Endothelial cell of umbilical vein (primary cell): Measurements from ENCODE around the gene CXCR6. TPM values are rescaled to one million over a fixed set of nuclear protein-coding genes. Genes with fewer than 3 reads are reported as not detected.

Experiments used
- BruUV-seq: library from RNA; stranded (reverse); fragments of 400-500 nt; replicated peaks from 2 replicates; lab custom pipeline; 2021; lab: Mats Ljungman, UMichigan
- CTCF ChIA-PET: fragments of 300-600, 350-600 bp; sonication (Branson Sonifier 250); formaldehyde crosslinking; loops from one replicate; lab custom pipeline; 2021; ENCODE audit warnings: antibody characterized with exemption, inconsistent platforms; lab: Charles Lee
- POLR2A ChIA-PET: fragments of 300-600, 350-600 bp; sonication (Branson Sonifier 250); formaldehyde crosslinking; loops from one replicate; lab custom pipeline; 2021; ENCODE audit warnings: antibody characterized with exemption, inconsistent platforms; lab: Charles Lee
- DNase-seq: peaks from one replicate; pipeline ENCODE4 v3.0.0-alpha.2; 2011; ENCODE audit warnings: low read depth, low spot score
- FAIRE-seq: peaks from 2 replicates; lab custom pipeline; 2011; peaks lifted over from hg19 to GRCh38; lab: Jason Lieb, UNC
- H2AFZ ChIP-seq: 2 replicates; pipeline ENCODE4 v1.6.0; 2012; ENCODE audit warnings: low read depth, low read length, control low read depth, inconsistent platforms
- H3K27ac ChIP-seq: 2 replicates; pipeline ENCODE4 v1.5.1; 2011; ENCODE audit warnings: low read depth, mild to moderate bottlenecking, control low read depth, low read length, moderate library complexity; ENCODE audit not compliant: insufficient read depth
- H3K27me3 ChIP-seq, 2 experiments: 2 replicates each; pipeline versions ENCODE4 v1.6.0 to v1.6.1; 2011; ENCODE audit warnings: low read length in 2 of 2, mixed read lengths in 1 of 2; ENCODE audit not compliant: control insufficient read depth in 2 of 2, insufficient read depth in 2 of 2
- H3K36me3 ChIP-seq, 2 experiments: 2 replicates in 1 of 2; 3 replicates in 1 of 2; pipeline ENCODE4 v1.5.1; 2011; ENCODE audit warnings: low read length in 2 of 2, mild to moderate bottlenecking in 1 of 2, moderate library complexity in 1 of 2; ENCODE audit not compliant: control insufficient read depth in 2 of 2, insufficient read depth in 2 of 2; ENCODE audit errors: extremely low read depth in 1 of 2
- H3K4me1 ChIP-seq: 3 replicates; pipeline ENCODE4 v1.5.1; 2011; ENCODE audit warnings: mild to moderate bottlenecking, low read length; ENCODE audit not compliant: control insufficient read depth, insufficient read depth; ENCODE audit errors: extremely low read depth
- H3K4me2 ChIP-seq: 2 replicates; pipeline ENCODE4 v1.6.1; 2011; ENCODE audit warnings: low read length, control low read depth, mixed read lengths; ENCODE audit not compliant: insufficient read depth
- H3K4me3 ChIP-seq, 3 experiments: fragments of 200-600 bp in 1 of 3; sonication (generic), shearing (Covaris generic) in 1 of 3; replicated peaks in 1 of 3; 2 replicates each; pipeline ENCODE4 v1.5.1; 2011 to 2016; ENCODE audit warnings: control low read depth in 3 of 3, low read length in 3 of 3, mild to moderate bottlenecking in 2 of 3, inconsistent platforms in 1 of 3, low read depth in 1 of 3, moderate library complexity in 1 of 3; ENCODE audit not compliant: insufficient read depth in 1 of 3
- H3K79me2 ChIP-seq: 2 replicates; pipeline ENCODE4 v1.6.0; 2012; ENCODE audit warnings: low read length, inconsistent platforms; ENCODE audit not compliant: control insufficient read depth, insufficient read depth
- H3K9ac ChIP-seq: replicated peaks from 2 replicates; pipeline ENCODE3; 2011; ENCODE audit warnings: low read length, control low read depth; ENCODE audit not compliant: insufficient read depth; ENCODE audit errors: extremely low read depth
- H3K9me1 ChIP-seq: replicated peaks from 3 replicates; pipeline ENCODE4 v1.6.0; 2011; ENCODE audit warnings: mild to moderate bottlenecking, low read length; ENCODE audit not compliant: control insufficient read depth, insufficient read depth; ENCODE audit errors: extremely low read depth
- H3K9me3 ChIP-seq: replicated peaks from 2 replicates; pipeline ENCODE4 v1.5.1; 2012; ENCODE audit warnings: low read length, inconsistent platforms; ENCODE audit not compliant: control insufficient read depth, insufficient read depth
- H4K20me1 ChIP-seq: replicated peaks from 2 replicates; pipeline ENCODE3; 2011; ENCODE audit warnings: mild to moderate bottlenecking, low read length; ENCODE audit not compliant: control insufficient read depth, insufficient read depth; ENCODE audit errors: extremely low read depth
- EZH2 ChIP-seq: IDR thresholded peaks from 2 replicates; pipeline ENCODE4 v1.6.1; 2012; ENCODE audit warnings: borderline replicate concordance, low read depth, mild to moderate bottlenecking, moderate library complexity, low read length, inconsistent platforms; ENCODE audit not compliant: severe bottlenecking
- FOS ChIP-seq: IDR thresholded peaks from 2 replicates; pipeline ENCODE4 v1.6.1; 2011; ENCODE audit warnings: mild to moderate bottlenecking, low read length, moderate library complexity, borderline replicate concordance; ENCODE audit not compliant: insufficient read depth
- GATA2 ChIP-seq: IDR thresholded peaks from 2 replicates; pipeline ENCODE4 v1.7.0; 2011; ENCODE audit warnings: low read depth, mild to moderate bottlenecking, moderate library complexity, mixed read lengths, low read length; ENCODE audit not compliant: insufficient read length, insufficient read depth
- JUN ChIP-seq: IDR thresholded peaks from 2 replicates; pipeline ENCODE4 v1.6.1; 2011; ENCODE audit warnings: borderline replicate concordance, low read depth; ENCODE audit not compliant: insufficient read length, insufficient read depth
- MAX ChIP-seq: IDR thresholded peaks from 2 replicates; pipeline ENCODE4 v1.6.1; 2011; ENCODE audit not compliant: insufficient read depth, insufficient read length
- MYC ChIP-seq: IDR thresholded peaks from one replicate; pipeline ENCODE4 v1.6.1; 2011; ENCODE audit warnings: mild to moderate bottlenecking, low read depth, low read length
- POLR2A ChIP-seq: IDR thresholded peaks from 2 replicates; pipeline ENCODE4 v1.6.1; 2012; ENCODE audit warnings: low read depth, mild to moderate bottlenecking, control low read depth, low read length
- POLR2AphosphoS5 ChIP-seq: IDR thresholded peaks from 2 replicates; pipeline ENCODE4 v1.6.1; 2012; ENCODE audit warnings: low read depth, mild to moderate bottlenecking, control low read depth, low read length, moderate library complexity; ENCODE audit not compliant: insufficient read depth
- dilution Hi-C: fragments of 300-500 bp; cut with MboI; formaldehyde crosslinking; loops from one replicate; pipeline ENCODE4 v1.15.0; 2019; ENCODE audit warnings: low sequenced_read_pairs; ENCODE audit not compliant: extremely low pct_ligation_motif_present
- intact Hi-C: fragments of 100-400 bp; cut with micrococcal nuclease; formaldehyde crosslinking; loops from one replicate; pipeline ENCODE4 v1.10.0; 2022
- polyA plus RNA-seq, 4 experiments: library from polyadenylated mRNA; depleted of rRNA in 3 of 4; stranded (reverse) in 3 of 4; unstranded in 1 of 4; fragments of >200 nt; gene quantifications; 2 replicates each; pipeline versions ENCODE4 v1.2.1 to v1.2.3, GENCODE V29; 2011 to 2012; ENCODE audit warnings: missing spikeins in 1 of 4
- total RNA-seq: library from RNA; stranded (reverse); gene quantifications from 2 replicates; pipeline ENCODE4 v1.2.3, GENCODE V29; 2021
- TF ChIP-seq, protein P1 (sequence below), 2 donors: IDR thresholded peaks; 1 replicate in 1 of 2; 2 replicates in 1 of 2; pipeline ENCODE4 v1.5.1; 2011; ENCODE audit warnings: low read length in 2 of 2, mild to moderate bottlenecking in 2 of 2, moderate library complexity in 2 of 2, control low read depth in 1 of 2, inconsistent platforms in 1 of 2, low read depth in 1 of 2; ENCODE audit not compliant: insufficient read depth in 1 of 2; ENCODE audit errors: extremely low read depth in 1 of 2

CXCR6 gene
- total and polyA plus RNA-seq, 2 donors (not counting 3 experiments of a cell fraction or from before 2014, with no cell fraction given): not detected

GRCh38 chr3:45965653-45966052 is 22.4 kb downstream of the CXCR6 start:
- no peak overlapping the region for H3K9ac ChIP-seq
- H3K27me3 ChIP-seq: no peaks in the 10 kb centered on the region
- H3K4me3 ChIP-seq: no peak overlapping the region
- no peak for DNase-seq
- H4K20me1 ChIP-seq: no peaks in the 10 kb centered on the region
- CTCF ChIA-PET: interaction anchor here (1.3 to 2.5 kb wide), 3 partner anchors 27 to 115 kb away, joined by 3 to 8 read pairs (median 6); no protein-coding TSS in a partner anchor
- no peak overlapping the region for H3K27ac ChIP-seq
- H3K9me1 ChIP-seq: no peaks in the 10 kb centered on the region
- no peak for FAIRE-seq
- intact Hi-C loops: no loop called here
- H3K36me3 ChIP-seq: peaks cover 14 to 58% of the 10 kb centered on the region in 2 experiments
- H2AFZ ChIP-seq: no peak overlapping the region
- POLR2A ChIA-PET: no interaction called here
- H3K4me2 ChIP-seq: no peak overlapping the region
- H3K79me2 ChIP-seq: no peaks in the 10 kb centered on the region
- H3K9me3 ChIP-seq: no peaks in the 10 kb centered on the region
- TF ChIP-seq EZH2 (no peak), MAX (no peak)
- TF ChIP-seq, protein P1, sequence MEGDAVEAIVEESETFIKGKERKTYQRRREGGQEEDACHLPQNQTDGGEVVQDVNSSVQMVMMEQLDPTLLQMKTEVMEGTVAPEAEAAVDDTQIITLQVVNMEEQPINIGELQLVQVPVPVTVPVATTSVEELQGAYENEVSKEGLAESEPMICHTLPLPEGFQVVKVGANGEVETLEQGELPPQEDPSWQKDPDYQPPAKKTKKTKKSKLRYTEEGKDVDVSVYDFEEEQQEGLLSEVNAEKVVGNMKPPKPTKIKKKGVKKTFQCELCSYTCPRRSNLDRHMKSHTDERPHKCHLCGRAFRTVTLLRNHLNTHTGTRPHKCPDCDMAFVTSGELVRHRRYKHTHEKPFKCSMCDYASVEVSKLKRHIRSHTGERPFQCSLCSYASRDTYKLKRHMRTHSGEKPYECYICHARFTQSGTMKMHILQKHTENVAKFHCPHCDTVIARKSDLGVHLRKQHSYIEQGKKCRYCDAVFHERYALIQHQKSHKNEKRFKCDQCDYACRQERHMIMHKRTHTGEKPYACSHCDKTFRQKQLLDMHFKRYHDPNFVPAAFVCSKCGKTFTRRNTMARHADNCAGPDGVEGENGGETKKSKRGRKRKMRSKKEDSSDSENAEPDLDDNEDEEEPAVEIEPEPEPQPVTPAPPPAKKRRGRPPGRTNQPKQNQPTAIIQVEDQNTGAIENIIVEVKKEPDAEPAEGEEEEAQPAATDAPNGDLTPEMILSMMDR (IDR thresholded peaks at IDR 0.05; ENCODE audit: extremely low read depth in 1 of 2, insufficient read depth in 1 of 2, low read depth in 1 of 2, low read length in 2 of 2): no peak
- no peaks in the 10 kb centered on the region for H3K4me1 ChIP-seq
- BruUV-seq: no TSS peak
- dilution Hi-C loops: no loop called here

GRCh38 chr3:45966371-45966791 is 23.1 kb downstream of the CXCR6 start:
- H3K27me3 ChIP-seq: no peaks in the 10 kb centered on the region
- FAIRE-seq: no peak
- H2AFZ ChIP-seq: no peak overlapping the region
- no peaks in the 10 kb centered on the region for H3K79me2 ChIP-seq
- no peak overlapping the region for H3K9ac ChIP-seq
- intact Hi-C loops (no loop called here), dilution Hi-C loops (no loop called here)
- no peak for DNase-seq
- no peaks in the 10 kb centered on the region for H3K9me3 ChIP-seq
- peaks cover 12 to 56% of the 10 kb centered on the region in 2 experiments for H3K36me3 ChIP-seq
- no peak overlapping the region for H3K27ac ChIP-seq
- H3K4me1 ChIP-seq: no peaks in the 10 kb centered on the region
- ChIA-PET CTCF (interaction anchor here (0.8 to 3.5 kb wide), 5 partner anchors 27 to 461 kb away, joined by 3 to 16 read pairs (median 6); no protein-coding TSS in a partner anchor), POLR2A (no interaction called here)
- H3K4me3 ChIP-seq: no peak overlapping the region
- H3K9me1 ChIP-seq: no peaks in the 10 kb centered on the region
- H4K20me1 ChIP-seq: no peaks in the 10 kb centered on the region
- TF ChIP-seq MAX (no peak), EZH2 (no peak), GATA2 (no peak), FOS (no peak), POLR2A (no peak), POLR2AphosphoS5 (no peak), MYC (no peak), JUN (no peak)
- TF ChIP-seq, protein P1 (IDR thresholded peaks at IDR 0.05; ENCODE audit: extremely low read depth in 1 of 2, insufficient read depth in 1 of 2, low read depth in 1 of 2, low read length in 2 of 2): no peak
- BruUV-seq: no TSS peak
- no peak overlapping the region for H3K4me2 ChIP-seq
